WERI-Rb-1 (cell line): ENCODE measurements around the gene NCAPG.

Experiments
- DNase-seq: peaks from one replicate; pipeline ENCODE4 v3.0.0-alpha.2; 2020
- H3K27ac ChIP-seq: fragments of 250-450 bp; sonication (Bioruptor Pico); 2 replicates; pipeline ENCODE4 v1.5.1; 2020; ENCODE audit warnings: mild to moderate bottlenecking, moderate library complexity
- H3K27me3 ChIP-seq: fragments of 250-450 bp; sonication (Bioruptor Pico); 2 replicates; pipeline ENCODE4 v1.5.1; 2021; ENCODE audit warnings: mild to moderate bottlenecking, low read depth, moderate library complexity; ENCODE audit not compliant: insufficient read depth, severe bottlenecking
- H3K36me3 ChIP-seq: fragments of 250-450 bp; sonication (Bioruptor Pico); 2 replicates; pipeline ENCODE4 v1.5.1; 2020; ENCODE audit warnings: mild to moderate bottlenecking, moderate library complexity
- H3K4me3 ChIP-seq: 2 replicates; pipeline ENCODE4 v1.5.1; 2011; ENCODE audit warnings: low read depth, mild to moderate bottlenecking, control low read depth, low read length
- H3K9me3 ChIP-seq: fragments of 250-450 bp; sonication (Bioruptor Pico); 2 replicates; pipeline ENCODE4 v1.5.1; 2021; ENCODE audit warnings: mild to moderate bottlenecking, moderate library complexity; ENCODE audit not compliant: severe bottlenecking
- CTCF ChIP-seq: IDR thresholded peaks from 2 replicates; pipeline ENCODE4 v1.5.1; 2011; ENCODE audit warnings: low read depth, mild to moderate bottlenecking, control low read depth, inconsistent platforms, low read length

NCAPG gene

DNA sequence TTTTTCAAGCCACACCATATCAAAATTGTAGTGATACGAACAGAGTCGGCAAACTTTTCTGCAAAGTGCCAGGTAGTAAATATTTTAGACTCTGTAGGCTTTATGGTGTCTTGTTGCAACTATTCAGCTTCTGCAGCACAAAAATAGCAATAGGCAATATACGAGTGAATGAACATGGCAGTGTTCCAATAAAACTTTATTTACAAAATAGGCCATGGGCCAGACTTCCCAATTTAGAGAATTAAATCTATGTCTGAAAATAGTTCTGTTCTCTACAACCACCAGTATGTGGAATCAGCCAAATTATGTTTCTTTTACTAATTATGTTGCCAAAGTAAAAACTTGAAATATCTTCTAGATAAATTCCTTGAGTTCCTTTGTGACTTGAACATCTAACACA lies 56.5 kb downstream of the NCAPG start:
- no peak for TF ChIP-seq CTCF
- Histone ChIP-seq H3K27me3 (no peaks in the 10 kb centered on the region), H3K27ac (no peak overlapping the region), H3K9me3 (peaks cover 2% of the 10 kb centered on the region), H3K36me3 (peaks cover 12% of the 10 kb centered on the region), H3K4me3 (no peak overlapping the region)
- no peak for DNase-seq

- no peak overlapping the region for H3K4me3 ChIP-seq
- H3K9me3 ChIP-seq, result no peaks in the 10 kb centered on the region
- H3K36me3 ChIP-seq, result peaks cover 2% of the 10 kb centered on the region; the same call in 1 of the 2 replicates
- no peak for DNase-seq
- no peak for TF ChIP-seq CTCF
- H3K27me3 ChIP-seq, result no peaks in the 10 kb centered on the region
- H3K27ac ChIP-seq, result no peak overlapping the region
Observed at GRCh38 chr4:17869327-17869726, 58.5 kb downstream of the NCAPG start.

GRCh38 chr4:17875402-17876070 lies 64.8 kb downstream of the NCAPG start:
- Histone ChIP-seq H3K4me3 (no peak overlapping the region), H3K27ac (no peak overlapping the region)

DNA sequence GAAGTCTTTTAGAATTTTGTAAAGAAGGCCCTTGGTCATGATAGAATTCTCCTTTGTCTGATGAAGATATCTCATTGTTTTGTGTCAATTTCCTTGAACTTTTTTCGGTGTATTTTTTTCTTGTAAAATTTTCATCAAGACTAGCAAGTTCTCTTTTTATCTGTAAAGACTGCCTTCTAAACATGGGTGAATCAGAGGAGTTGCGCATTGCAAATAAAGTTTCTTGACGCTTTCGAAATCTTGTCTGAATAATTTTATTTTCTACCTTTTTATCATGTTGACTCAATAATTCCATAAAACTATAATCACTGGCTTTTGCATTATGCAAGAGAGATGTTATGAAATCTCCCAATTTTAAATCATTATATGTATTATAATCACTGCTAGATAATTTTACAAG lies 66.2 kb downstream of the NCAPG start:
- H3K27ac ChIP-seq, result no peak overlapping the region
- TF ChIP-seq CTCF, result no peak
- no peaks in the 10 kb centered on the region for H3K9me3 ChIP-seq
- peaks cover 13% of the 10 kb centered on the region for H3K36me3 ChIP-seq
- no peaks in the 10 kb centered on the region for H3K27me3 ChIP-seq
- no peak overlapping the region for H3K4me3 ChIP-seq
- no peak for DNase-seq

More at GRCh38 chr4:17875402-17876070, 64.8 kb downstream of the NCAPG start:
- Histone ChIP-seq H3K27me3 (no peaks in the 10 kb centered on the region), H3K9me3 (no peaks in the 10 kb centered on the region), H3K36me3 (peaks cover 13% of the 10 kb centered on the region)
- DNase-seq, result no peak
- no peak for TF ChIP-seq CTCF

- TF ChIP-seq CTCF, result no peak
- H3K27ac ChIP-seq, result no peak overlapping the region
- H3K4me3 ChIP-seq, result no peak overlapping the region
- no peaks in the 10 kb centered on the region for H3K27me3 ChIP-seq
- no peaks in the 10 kb centered on the region for H3K9me3 ChIP-seq
- no peak for DNase-seq
- peaks cover 17% of the 10 kb centered on the region for H3K36me3 ChIP-seq
Observed at GRCh38 chr4:17877661-17878060, 66.9 kb downstream of the NCAPG start.

DNA sequence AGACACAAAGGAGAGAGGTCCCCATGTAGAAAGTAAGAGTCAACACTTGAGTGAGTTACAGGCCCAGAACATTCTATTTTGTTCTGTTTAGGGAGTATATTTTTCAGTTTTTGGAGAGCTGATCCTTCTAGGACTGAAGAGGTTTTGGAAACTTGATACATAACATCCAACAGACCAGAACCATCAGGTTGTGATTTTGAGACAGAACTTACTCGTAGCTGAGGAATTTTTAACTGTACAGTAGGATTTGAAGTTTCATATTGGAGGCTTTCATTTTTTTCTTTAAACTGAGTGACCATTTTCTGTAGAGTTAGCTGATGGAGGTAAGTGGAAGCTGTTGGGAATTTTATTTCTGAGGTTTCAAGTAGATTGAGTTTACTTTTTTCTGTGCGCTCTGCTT lies 73.3 kb downstream of the NCAPG start:
- no peak for DNase-seq
- Histone ChIP-seq H3K27ac (no peak overlapping the region), H3K4me3 (no peak overlapping the region), H3K36me3 (peaks cover 29% of the 10 kb centered on the region), H3K27me3 (no peaks in the 10 kb centered on the region), H3K9me3 (no peaks in the 10 kb centered on the region)
- TF ChIP-seq CTCF, result no peak
